Thyroid gland (tissue), 4 donors: Measurements from ENCODE around the gene EDEM1. TPM values are rescaled to one million over a fixed set of nuclear protein-coding genes. Genes with fewer than 3 reads are reported as not detected.
"Not testable (repeated sequence)": the region's sequence is repeated elsewhere in the genome, so short reads cannot be mapped to it uniquely, and the experiment has no call there.

Experiments used
- DNase-seq, 2 donors: peaks; one replicate each; pipeline ENCODE4 v3.0.0-alpha.2; 2019
- H3K27ac ChIP-seq, 3 donors: fragments of 200-600 bp; sonication (generic); 1 replicate in 2 of 3; 2 replicates in 1 of 3; pipeline ENCODE4 v1.5.1; 2016 to 2019; ENCODE audit warnings: mild to moderate bottlenecking in 1 of 3, moderate library complexity in 1 of 3
- H3K27me3 ChIP-seq: fragments of 200-600 bp; sonication (generic); one replicate; pipeline ENCODE4 v1.5.1; 2019
- H3K36me3 ChIP-seq, 2 donors: fragments of 200-600 bp; sonication (generic); one replicate each; pipeline ENCODE4 v1.5.1; 2016 to 2019
- H3K4me1 ChIP-seq, 2 donors: fragments of 200-600 bp; sonication (generic); one replicate each; pipeline ENCODE4 v1.5.1; 2017 to 2019
- H3K4me3 ChIP-seq, 3 donors: fragments of 200-600 bp; sonication (generic); replicated peaks in 1 of 3; 1 replicate in 2 of 3; 2 replicates in 1 of 3; pipeline ENCODE4 v1.5.1; 2016; ENCODE audit warnings: mild to moderate bottlenecking in 1 of 3
- H3K9me3 ChIP-seq: fragments of 200-600 bp; sonication (generic); one replicate; pipeline ENCODE4 v1.5.1; 2017
- POLR2A ChIP-seq, 2 donors: fragments of 450-650 bp; IDR thresholded peaks; one replicate each; pipeline ENCODE4 v1.6.1; 2017; ENCODE audit warnings: antibody characterized with exemption in 2 of 2, mild to moderate bottlenecking in 2 of 2, moderate library complexity in 1 of 2
- WGBS, 2 donors: methylation state at CpG; one replicate each; pipeline ENCODE4 v1.1.5; 2017; 5-methylcytosine and 5-hydroxymethylcytosine counted together
- intact Hi-C: fragments of 100-400 bp; cut with DNase I; formaldehyde crosslinking; loops from one replicate; pipeline ENCODE4 v1.15.1; 2023
- total RNA-seq, 4 donors: library from RNA; depleted of rRNA; stranded (reverse); fragments of >200 nt; gene quantifications; one replicate each; pipeline ENCODE4 v1.2.3, GENCODE V29; 2016
- TF ChIP-seq, protein P1 (sequence below), 6 experiments: fragments of 200-600 bp in 3 of 6; fragments of 450-650 bp in 3 of 6; sonication (generic) in 3 of 6; IDR thresholded peaks; one replicate each; pipeline ENCODE4 v1.5.1; 2016 to 2019; ENCODE audit warnings: antibody characterized with exemption in 6 of 6, mild to moderate bottlenecking in 2 of 6, inconsistent platforms in 1 of 6, moderate library complexity in 1 of 6

EDEM1 gene
- total RNA-seq, 4 donors from 2014 or later: 26.1 to 58.4 (median 43.0) TPM

DNA sequence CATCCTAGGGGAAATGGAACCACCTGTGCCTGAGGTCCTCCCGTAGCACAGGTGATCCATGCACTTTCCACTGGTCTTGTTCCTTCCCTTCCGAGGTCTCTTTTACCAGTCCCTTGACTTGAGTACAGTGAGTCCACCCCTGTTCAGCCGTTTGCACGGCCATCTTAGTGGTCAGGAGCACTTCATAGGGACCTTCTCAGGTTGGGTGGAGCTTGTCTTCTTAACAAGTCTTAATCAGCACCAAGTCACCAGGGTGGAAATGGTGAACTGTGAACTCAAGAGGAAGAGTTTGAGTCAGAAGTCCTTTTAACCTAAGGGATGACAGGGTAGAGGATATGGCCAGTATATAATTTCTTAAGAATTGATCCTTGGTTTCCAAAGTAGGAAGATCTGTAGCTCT, 44.0 kb upstream of the EDEM1 start:
- H3K4me1 ChIP-seq: peaks cover 13 to 25% of the 10 kb centered on the region in 2 donors
- TF ChIP-seq, protein P1, sequence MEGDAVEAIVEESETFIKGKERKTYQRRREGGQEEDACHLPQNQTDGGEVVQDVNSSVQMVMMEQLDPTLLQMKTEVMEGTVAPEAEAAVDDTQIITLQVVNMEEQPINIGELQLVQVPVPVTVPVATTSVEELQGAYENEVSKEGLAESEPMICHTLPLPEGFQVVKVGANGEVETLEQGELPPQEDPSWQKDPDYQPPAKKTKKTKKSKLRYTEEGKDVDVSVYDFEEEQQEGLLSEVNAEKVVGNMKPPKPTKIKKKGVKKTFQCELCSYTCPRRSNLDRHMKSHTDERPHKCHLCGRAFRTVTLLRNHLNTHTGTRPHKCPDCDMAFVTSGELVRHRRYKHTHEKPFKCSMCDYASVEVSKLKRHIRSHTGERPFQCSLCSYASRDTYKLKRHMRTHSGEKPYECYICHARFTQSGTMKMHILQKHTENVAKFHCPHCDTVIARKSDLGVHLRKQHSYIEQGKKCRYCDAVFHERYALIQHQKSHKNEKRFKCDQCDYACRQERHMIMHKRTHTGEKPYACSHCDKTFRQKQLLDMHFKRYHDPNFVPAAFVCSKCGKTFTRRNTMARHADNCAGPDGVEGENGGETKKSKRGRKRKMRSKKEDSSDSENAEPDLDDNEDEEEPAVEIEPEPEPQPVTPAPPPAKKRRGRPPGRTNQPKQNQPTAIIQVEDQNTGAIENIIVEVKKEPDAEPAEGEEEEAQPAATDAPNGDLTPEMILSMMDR (IDR thresholded peaks at IDR 0.05): no peak
- TF ChIP-seq POLR2A (IDR thresholded peaks at IDR 0.05): no peak
- intact Hi-C loops: no loop called here

DNA sequence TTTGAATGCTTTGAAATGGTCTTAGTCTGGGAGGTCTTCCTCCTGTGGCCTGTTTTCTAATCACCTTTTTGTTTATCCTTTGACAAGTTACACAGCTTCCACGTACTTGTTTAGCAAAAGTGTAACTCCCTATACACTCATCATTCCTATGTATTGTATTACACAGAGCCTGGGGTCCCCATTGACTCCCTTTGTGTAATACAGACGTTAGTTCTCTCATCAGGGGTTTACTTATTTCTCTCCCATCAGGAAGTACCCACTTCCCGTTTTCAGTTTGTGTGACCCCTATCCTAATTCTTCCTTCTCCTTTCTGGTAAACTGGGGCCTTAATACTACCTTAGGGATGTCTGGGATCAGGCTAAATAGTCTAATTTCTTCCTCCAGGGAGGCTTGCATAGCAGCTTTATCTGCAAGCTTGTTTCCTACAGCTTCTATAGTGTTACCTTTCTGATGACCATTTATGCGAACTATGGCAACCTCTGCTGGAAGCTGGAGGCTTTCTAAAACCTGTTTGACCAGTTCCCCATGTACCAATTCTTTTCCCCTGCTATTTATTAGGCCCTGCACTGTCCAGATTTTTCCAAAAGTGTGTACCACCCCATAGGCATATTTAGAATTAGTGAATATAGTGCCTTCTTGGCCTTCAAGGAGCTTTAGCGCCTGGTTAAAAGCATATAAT, 43.1 kb upstream of the EDEM1 start:
- H3K9me3 ChIP-seq: no peaks in the 10 kb centered on the region
- H3K36me3 ChIP-seq: no peaks in the 10 kb centered on the region
- whole genome bisulfite sequencing, 2 donors: 94 to 96% methylated on average over 5 of the region's 5 CpGs
- H3K27ac ChIP-seq: no peak overlapping the region
- no peak for DNase-seq
- intact Hi-C loops: no loop called here
- H3K4me3 ChIP-seq: no peak overlapping the region
- TF ChIP-seq, protein P1 (IDR thresholded peaks at IDR 0.05): no peak
- no peak for TF ChIP-seq POLR2A (IDR thresholded peaks at IDR 0.05)
- H3K4me1 ChIP-seq: peaks cover 3 to 15% of the 10 kb centered on the region in 2 donors
- no peaks in the 10 kb centered on the region for H3K27me3 ChIP-seq

More for the DNA sequence above, 44.0 kb upstream of the EDEM1 start:
- WGBS, 2 donors: 97 to 100% methylated on average over 4 of the region's 4 CpGs
- no peaks in the 10 kb centered on the region for H3K27me3 ChIP-seq
- no peak overlapping the region for H3K27ac ChIP-seq
- H3K9me3 ChIP-seq: no peaks in the 10 kb centered on the region
- DNase-seq: no peak
- no peak overlapping the region for H3K4me3 ChIP-seq
- no peaks in the 10 kb centered on the region for H3K36me3 ChIP-seq

DNA sequence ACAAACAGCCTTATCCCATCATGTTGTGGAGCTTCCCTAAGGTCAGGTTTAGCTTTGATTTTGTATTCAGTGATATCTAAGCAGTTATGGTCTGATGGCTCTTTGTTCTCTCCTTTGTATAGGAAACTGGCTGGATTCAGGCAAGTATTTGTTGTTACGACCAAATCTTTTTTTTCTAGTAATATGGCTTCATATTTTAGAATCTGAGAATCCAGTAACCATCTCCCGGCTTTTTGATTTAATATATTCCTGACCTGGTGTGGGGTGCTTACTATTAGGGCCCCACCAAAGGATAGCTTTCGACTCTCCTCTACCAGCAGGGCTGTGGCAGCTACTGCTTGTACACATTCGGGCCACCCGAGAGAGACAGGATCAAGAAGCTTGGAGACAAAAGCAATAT, 42.4 kb upstream of the EDEM1 start:
- no peaks in the 10 kb centered on the region for H3K9me3 ChIP-seq
- intact Hi-C loops: no loop called here
- DNase-seq: no peak
- no peak overlapping the region for H3K27ac ChIP-seq
- H3K4me1 ChIP-seq: peaks cover 0 to 10% of the 10 kb centered on the region in 2 donors
- no peaks in the 10 kb centered on the region for H3K36me3 ChIP-seq
- no peaks in the 10 kb centered on the region for H3K27me3 ChIP-seq
- TF ChIP-seq, protein P1 (IDR thresholded peaks at IDR 0.05): no peak
- no peak for TF ChIP-seq POLR2A (IDR thresholded peaks at IDR 0.05)
- no peak overlapping the region for H3K4me3 ChIP-seq
- 82 to 88% methylated on average over 5 of the region's 5 CpGs for WGBS, 2 donors

DNA sequence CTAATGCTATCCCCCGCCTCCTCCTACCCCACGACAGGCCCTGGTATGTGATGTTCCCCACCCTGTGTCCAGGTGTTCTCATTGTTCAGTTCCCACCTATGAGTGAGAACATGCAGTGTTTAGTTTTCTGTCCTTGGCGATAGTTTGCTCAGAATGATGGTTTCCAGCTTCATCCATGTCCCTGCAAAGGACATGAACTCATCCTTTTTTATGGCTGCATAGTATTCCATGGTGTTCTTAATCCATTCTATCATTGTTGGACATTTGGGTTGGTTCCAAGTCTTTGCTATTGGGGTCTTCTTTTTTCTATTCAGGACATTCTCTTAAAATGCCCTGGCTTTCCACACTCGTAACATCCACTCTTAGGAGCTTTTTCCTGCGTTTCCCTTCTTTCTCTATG, 40.4 kb upstream of the EDEM1 start:
- H3K36me3 ChIP-seq, H3K9me3 ChIP-seq, DNase-seq, H3K4me1 ChIP-seq, H3K4me3 ChIP-seq, intact Hi-C loops, H3K27me3 ChIP-seq, H3K27ac ChIP-seq: not testable (repeated sequence)
- 97 to 100% methylated on average over 5 of the region's 5 CpGs for whole genome bisulfite sequencing, 2 donors

DNA sequence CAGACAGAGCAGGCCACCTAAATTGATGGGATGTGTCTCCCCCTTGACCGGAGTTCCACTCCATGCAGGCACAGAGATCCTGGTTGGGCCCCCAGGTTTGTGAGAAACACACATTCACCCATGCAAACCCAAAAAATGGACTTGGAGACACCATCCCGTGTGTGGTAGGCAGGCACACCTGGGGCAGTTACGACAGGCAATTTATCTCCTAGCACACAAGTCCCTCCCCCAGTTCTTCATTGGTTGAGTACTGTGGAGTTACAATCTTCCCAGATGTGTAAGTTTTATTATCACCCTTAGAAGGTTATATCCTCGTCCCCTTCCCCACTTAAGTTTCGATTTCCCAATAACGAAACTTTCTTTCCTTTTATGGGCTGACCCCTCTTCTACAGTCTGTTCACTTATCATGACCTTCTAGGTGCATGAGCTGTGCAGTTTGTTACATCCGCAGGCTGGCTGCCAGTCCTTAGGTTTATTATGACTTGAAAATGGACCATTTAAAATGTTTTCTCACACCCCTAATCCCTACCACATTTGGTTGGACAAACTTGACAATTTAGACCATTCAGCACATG, 38.1 kb upstream of the EDEM1 start:
- Histone ChIP-seq H3K4me3 (no peak overlapping the region), H3K4me1 (peaks cover 0 to 7% of the 10 kb centered on the region in 2 donors), H3K36me3 (no peaks in the 10 kb centered on the region), H3K27ac (no peak overlapping the region), H3K9me3 (no peaks in the 10 kb centered on the region), H3K27me3 (no peaks in the 10 kb centered on the region)
- no peak for DNase-seq
- intact Hi-C loops: no loop called here
- TF ChIP-seq, protein P1 (IDR thresholded peaks at IDR 0.05): no peak
- TF ChIP-seq POLR2A (IDR thresholded peaks at IDR 0.05): no peak
- 95% methylated on average over 7 of the region's 7 CpGs for WGBS, 2 donors
